GM21717 (cell line): ENCODE measurements around the gene CTXND1.

ENCODE experiments used
- ATAC-seq: cut with Tn5 transposase; IDR thresholded peaks from one replicate; pipeline ENCODE4 v1.9.1; 2021; ENCODE audit warnings: mild to moderate bottlenecking, moderate library complexity; ENCODE audit not compliant: unreplicated experiment

Gene CTXND1

GRCh38 chr15:80210611-80211573 lies 41.1 kb downstream of the CTXND1 start:
- no peak for ATAC-seq

GRCh38 chr15:80208758-80209734 lies 43.0 kb downstream of the CTXND1 start:
- no peak for ATAC-seq

- no peak for ATAC-seq
Measured at GRCh38 chr15:80207887-80208286, 44.1 kb downstream of the CTXND1 start.

- ATAC-seq = no peak
Measured at GRCh38 chr15:80204231-80204630, 47.8 kb downstream of the CTXND1 start.

- ATAC-seq = no peak
Measured at GRCh38 chr15:80203361-80203885, 48.6 kb downstream of the CTXND1 start.

- ATAC-seq = no peak
Measured at GRCh38 chr15:80202641-80203360, 49.2 kb downstream of the CTXND1 start.

GRCh38 chr15:80202016-80202315 lies 50.0 kb downstream of the CTXND1 start:
- no peak for ATAC-seq

GRCh38 chr15:80201256-80202015 lies 50.6 kb downstream of the CTXND1 start:
- no peak for ATAC-seq

- no peak for ATAC-seq
Measured at GRCh38 chr15:80199869-80200268, 52.1 kb downstream of the CTXND1 start.

GRCh38 chr15:80199366-80199765 lies 52.6 kb downstream of the CTXND1 start:
- no peak for ATAC-seq

- no peak for ATAC-seq
Measured at GRCh38 chr15:80194914-80195313, 57.1 kb downstream of the CTXND1 start.

GRCh38 chr15:80194186-80194585 lies 57.8 kb downstream of the CTXND1 start:
- ATAC-seq = no peak

- ATAC-seq = no peak
Measured at GRCh38 chr15:80191897-80192595, 60.0 kb downstream of the CTXND1 start.

GRCh38 chr15:80191198-80191597 lies 60.8 kb downstream of the CTXND1 start:
- ATAC-seq = no peak

GRCh38 chr15:80188251-80188650 lies 63.8 kb downstream of the CTXND1 start:
- no peak for ATAC-seq

- ATAC-seq = no peak
Measured at GRCh38 chr15:80186597-80186996, 65.4 kb downstream of the CTXND1 start.

GRCh38 chr15:80186066-80186465 lies 65.9 kb downstream of the CTXND1 start:
- no peak for ATAC-seq

- ATAC-seq = no peak
Measured at GRCh38 chr15:80185152-80185551, 66.9 kb downstream of the CTXND1 start.

- no peak for ATAC-seq
Measured at GRCh38 chr15:80184554-80184953, 67.5 kb downstream of the CTXND1 start.
